Colonic mucosa (tissue), 4 donors: ENCODE measurements around the gene TMEM259. TPM values are rescaled to one million over a fixed set of nuclear protein-coding genes. Genes with fewer than 3 reads are reported as not detected.
A peak's percentile ranks its signal among the peaks of the same experiment; 100 is the strongest.

Source experiments
- DNase-seq: peaks from one replicate; pipeline ENCODE4 v3.0.0-alpha.2; 2020
- H3K27ac ChIP-seq: fragments of 200-600 bp; one replicate; pipeline ENCODE4 v1.8.0; 2021
- H3K27me3 ChIP-seq: fragments of 200-600 bp; one replicate; pipeline ENCODE4 v1.8.0; 2021
- H3K36me3 ChIP-seq: fragments of 200-600 bp; one replicate; pipeline ENCODE4 v1.8.0; 2021
- H3K4me1 ChIP-seq: fragments of 200-600 bp; one replicate; pipeline ENCODE4 v1.8.0; 2021; ENCODE audit warnings: mild to moderate bottlenecking
- H3K4me3 ChIP-seq: fragments of 200-600 bp; one replicate; pipeline ENCODE4 v1.8.0; 2021
- H3K9ac ChIP-seq, 2 donors: one replicate each; pipeline ENCODE4 v1.7.0; 2013; ENCODE audit warnings: control low read depth in 2 of 2, low read depth in 2 of 2, low read length in 2 of 2
- H3K9me3 ChIP-seq: fragments of 200-600 bp; one replicate; pipeline ENCODE4 v1.8.0; 2021
- CTCF ChIP-seq: fragments of 200-600 bp; IDR thresholded peaks from one replicate; pipeline ENCODE4 v1.8.0; 2022; ENCODE audit warnings: antibody characterized with exemption, mild to moderate bottlenecking
- intact Hi-C: fragments of 100-400 bp; cut with DNase I; formaldehyde crosslinking; loops from one replicate; pipeline ENCODE4 v1.14.1; 2022
- total RNA-seq, 2 donors: library from RNA; stranded (reverse); fragmentation: NEBNext Ultra II Directional in 1 of 2; extraction: Animal tissue kit (Norgen Biotek cat#: 25700) in 1 of 2; gene quantifications; one replicate each; pipeline ENCODE4 v1.2.1, GENCODE V29; 2021
- donor health status: healthy.
- donor health status: DM: no; HTN: no; CAD: no.
- donor health status: DM: no; HTN: no; CAD: no.

The TMEM259 gene
- total RNA-seq, 2 donors from 2014 or later: 170 to 235 TPM

GRCh38 chr19:1009981-1010538 lies 10.9 kb downstream of the TMEM259 start:
- H3K9me3 ChIP-seq: no peaks in the 10 kb centered on the region
- intact Hi-C loops: no loop called here
- H3K27ac ChIP-seq: no peak overlapping the region
- no peaks in the 10 kb centered on the region for H3K27me3 ChIP-seq
- no peak overlapping the region for H3K9ac ChIP-seq
- no peak for DNase-seq
- TF ChIP-seq CTCF: no peak
- H3K4me1 ChIP-seq: no peaks in the 10 kb centered on the region
- peaks cover 22% of the 10 kb centered on the region for H3K36me3 ChIP-seq
- no peak overlapping the region for H3K4me3 ChIP-seq

- Histone ChIP-seq H3K4me3 (no peak overlapping the region), H3K9me3 (no peaks in the 10 kb centered on the region), H3K27me3 (no peaks in the 10 kb centered on the region), H3K36me3 (peaks cover 22% of the 10 kb centered on the region), H3K9ac (no peak overlapping the region), H3K27ac (peak overlapping the region; percentile 44), H3K4me1 (no peaks in the 10 kb centered on the region)
- intact Hi-C loops: no loop called here
- no peak for TF ChIP-seq CTCF
- no peak for DNase-seq
Observed at GRCh38 chr19:1009041-1009980, 11.6 kb downstream of the TMEM259 start.

DNA sequence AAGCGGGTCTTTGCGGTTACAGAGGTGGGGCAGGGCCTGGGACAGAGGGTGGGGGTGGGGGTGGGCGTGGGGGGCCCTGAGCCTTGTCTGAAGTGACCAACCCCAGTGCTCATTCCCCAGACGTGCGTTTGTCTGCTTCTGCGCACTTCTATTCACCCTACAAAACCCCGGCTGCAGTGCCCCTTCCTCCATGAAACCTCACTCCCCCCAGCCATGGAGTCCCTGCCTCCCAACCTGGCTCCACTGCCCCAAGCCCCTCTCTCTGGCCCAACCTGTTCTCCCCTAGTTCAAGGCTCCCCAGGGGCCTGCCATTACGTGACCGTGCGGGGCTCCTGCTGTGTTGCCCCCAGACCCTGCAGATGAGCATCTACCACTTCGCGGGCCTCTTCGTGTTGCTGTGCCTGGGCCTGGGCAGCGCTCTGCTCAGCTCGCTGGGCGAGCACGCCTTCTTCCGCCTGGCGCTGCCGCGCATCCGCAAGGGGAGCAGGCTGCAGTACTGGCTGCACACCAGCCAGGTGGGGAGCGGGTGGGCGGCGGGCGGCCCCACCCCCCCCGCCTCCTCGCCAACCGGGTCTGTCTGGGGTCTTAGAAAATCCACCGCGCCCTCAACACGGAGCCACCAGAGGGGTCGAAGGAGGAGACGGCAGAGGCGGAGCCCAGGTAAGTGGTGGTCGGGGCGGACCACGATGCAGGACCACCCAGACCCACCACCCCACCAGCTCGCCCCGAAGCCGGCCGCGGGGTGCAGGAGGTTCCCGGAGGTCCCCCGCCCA lies 12.5 kb downstream of the TMEM259 start:
- no peak overlapping the region for H3K4me3 ChIP-seq
- H3K4me1 ChIP-seq: no peaks in the 10 kb centered on the region
- H3K9me3 ChIP-seq: no peaks in the 10 kb centered on the region
- H3K36me3 ChIP-seq: peaks cover 22% of the 10 kb centered on the region
- DNase-seq: no peak
- no peak for TF ChIP-seq CTCF
- no peak overlapping the region for H3K9ac ChIP-seq
- H3K27me3 ChIP-seq: no peaks in the 10 kb centered on the region
- H3K27ac ChIP-seq: peak overlapping the region; percentile 44
- intact Hi-C loops: no loop called here

GRCh38 chr19:1007399-1008251 lies 13.3 kb downstream of the TMEM259 start:
- H3K9me3 ChIP-seq: no peaks in the 10 kb centered on the region
- no peak for DNase-seq
- H3K4me1 ChIP-seq: no peaks in the 10 kb centered on the region
- H3K4me3 ChIP-seq: no peak overlapping the region
- H3K27ac ChIP-seq: no peak overlapping the region
- intact Hi-C loops: no loop called here
- no peak overlapping the region for H3K9ac ChIP-seq
- H3K36me3 ChIP-seq: peaks cover 22% of the 10 kb centered on the region
- no peak for TF ChIP-seq CTCF
- no peaks in the 10 kb centered on the region for H3K27me3 ChIP-seq
